OCI-LY7 (cell line): Measurements from ENCODE around the gene LMBRD2.

Experiments
- EZH2phosphoT487 ChIP-seq: fragments of 200-600 bp; sonication (generic); IDR thresholded peaks from 2 replicates; pipeline ENCODE4 v1.6.1; 2018; ENCODE audit warnings: low read depth, borderline replicate concordance, mild to moderate bottlenecking, mixed run types, antibody characterized with exemption, low read length, moderate library complexity, mixed read lengths
- TF ChIP-seq, protein P1 (sequence below): fragments of 200-600 bp; sonication (generic); conservative IDR thresholded peaks from 2 replicates; pipeline ENCODE4 v1.5.1; 2014; ENCODE audit warnings: mild to moderate bottlenecking, antibody characterized with exemption, low read length, moderate library complexity, mixed read lengths

DNA sequence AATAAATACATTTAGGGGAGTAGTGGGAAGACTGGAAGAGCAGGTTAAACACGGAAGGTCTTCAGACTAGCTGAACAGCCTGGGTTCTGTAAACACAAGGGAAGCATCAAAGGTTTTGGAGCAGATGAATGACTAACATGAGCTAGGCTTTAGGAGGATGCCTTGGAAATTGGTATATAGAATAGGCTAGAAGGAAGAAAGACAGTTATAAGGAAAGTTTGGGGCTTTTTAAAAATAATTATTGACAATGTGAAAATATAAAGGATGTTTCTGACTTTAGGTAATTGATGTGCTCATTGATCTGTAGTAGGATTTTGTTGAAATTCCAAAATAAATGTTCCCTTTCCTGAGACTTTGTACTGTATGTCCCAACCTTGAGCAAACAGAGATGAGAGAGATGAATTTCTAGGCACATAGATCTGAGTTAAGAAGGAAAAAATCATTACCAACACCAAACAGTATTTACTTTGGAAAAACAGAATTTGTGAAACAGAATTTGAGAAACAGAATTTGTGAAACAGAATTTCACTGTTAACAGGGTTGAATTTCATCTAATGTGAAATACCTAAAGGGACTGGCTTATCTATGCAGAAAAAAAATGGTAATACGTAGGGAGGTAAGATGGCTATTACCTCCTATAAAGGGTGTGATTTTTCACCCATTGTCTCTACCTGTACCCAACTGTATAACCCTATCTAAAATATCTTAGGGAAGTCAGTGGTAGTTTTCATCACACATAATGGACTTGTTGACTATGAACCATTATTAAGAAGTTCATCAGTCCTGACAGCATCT is 29.1 kb upstream of the LMBRD2 start:
- TF ChIP-seq, protein P1, sequence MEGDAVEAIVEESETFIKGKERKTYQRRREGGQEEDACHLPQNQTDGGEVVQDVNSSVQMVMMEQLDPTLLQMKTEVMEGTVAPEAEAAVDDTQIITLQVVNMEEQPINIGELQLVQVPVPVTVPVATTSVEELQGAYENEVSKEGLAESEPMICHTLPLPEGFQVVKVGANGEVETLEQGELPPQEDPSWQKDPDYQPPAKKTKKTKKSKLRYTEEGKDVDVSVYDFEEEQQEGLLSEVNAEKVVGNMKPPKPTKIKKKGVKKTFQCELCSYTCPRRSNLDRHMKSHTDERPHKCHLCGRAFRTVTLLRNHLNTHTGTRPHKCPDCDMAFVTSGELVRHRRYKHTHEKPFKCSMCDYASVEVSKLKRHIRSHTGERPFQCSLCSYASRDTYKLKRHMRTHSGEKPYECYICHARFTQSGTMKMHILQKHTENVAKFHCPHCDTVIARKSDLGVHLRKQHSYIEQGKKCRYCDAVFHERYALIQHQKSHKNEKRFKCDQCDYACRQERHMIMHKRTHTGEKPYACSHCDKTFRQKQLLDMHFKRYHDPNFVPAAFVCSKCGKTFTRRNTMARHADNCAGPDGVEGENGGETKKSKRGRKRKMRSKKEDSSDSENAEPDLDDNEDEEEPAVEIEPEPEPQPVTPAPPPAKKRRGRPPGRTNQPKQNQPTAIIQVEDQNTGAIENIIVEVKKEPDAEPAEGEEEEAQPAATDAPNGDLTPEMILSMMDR, result no peak
- TF ChIP-seq EZH2phosphoT487, result no peak
